ENCODE measurements around the gene OPA3.

The OPA3 gene

GRCh38 chr19:45560686-45561085, 23.9 kb downstream of the OPA3 start:
- DNase-seq: no peak

- no peak for DNase-seq
Measured at GRCh38 chr19:45560038-45560437, 24.6 kb downstream of the OPA3 start.

DNA sequence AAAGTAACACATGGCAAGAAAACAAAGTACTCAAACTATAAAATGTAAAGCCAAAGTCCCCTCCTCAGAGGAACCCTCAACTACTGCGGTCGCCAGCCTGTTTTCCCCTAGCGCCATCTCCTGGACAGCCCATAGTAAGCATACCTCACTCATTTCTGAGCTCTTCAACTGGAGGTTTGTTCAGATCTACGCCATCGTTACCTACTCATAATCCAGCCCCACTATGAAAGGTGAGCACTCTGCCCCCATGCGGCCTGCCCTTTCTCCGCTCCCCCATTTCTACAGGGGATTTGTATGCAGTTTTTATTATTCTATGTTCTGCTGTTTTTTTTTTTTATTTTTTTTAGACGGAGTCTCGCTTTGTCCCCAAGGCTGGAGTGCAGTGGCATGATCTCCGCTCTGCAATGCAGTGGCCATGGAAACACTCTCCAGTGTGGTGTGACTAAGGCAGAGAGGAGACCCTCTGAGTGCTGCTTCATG, 26.2 kb downstream of the OPA3 start:
- peak; percentile 54 for DNase-seq

- DNase-seq: no peak
Measured at GRCh38 chr19:45556835-45557234, 27.8 kb downstream of the OPA3 start.

DNA sequence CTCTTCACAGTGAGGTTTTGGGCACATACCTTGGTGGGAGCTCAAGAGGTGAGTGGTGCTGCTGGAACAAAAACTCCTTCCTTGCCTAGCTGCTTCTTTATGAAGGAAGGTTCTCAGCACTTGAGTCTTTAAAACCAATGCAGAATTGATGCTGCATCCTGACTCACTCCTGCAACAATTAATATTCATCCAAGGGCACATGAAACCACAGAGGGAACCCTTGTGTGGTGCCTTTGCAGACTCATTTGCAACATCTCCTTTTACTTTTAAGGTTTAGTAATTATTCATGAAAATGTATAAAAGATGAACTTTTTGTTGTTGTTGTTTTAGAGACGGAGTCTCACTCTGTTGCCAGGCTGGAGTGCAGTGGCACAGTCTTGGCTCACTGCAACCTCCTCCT, 30.1 kb downstream of the OPA3 start:
- no peak for DNase-seq

DNA sequence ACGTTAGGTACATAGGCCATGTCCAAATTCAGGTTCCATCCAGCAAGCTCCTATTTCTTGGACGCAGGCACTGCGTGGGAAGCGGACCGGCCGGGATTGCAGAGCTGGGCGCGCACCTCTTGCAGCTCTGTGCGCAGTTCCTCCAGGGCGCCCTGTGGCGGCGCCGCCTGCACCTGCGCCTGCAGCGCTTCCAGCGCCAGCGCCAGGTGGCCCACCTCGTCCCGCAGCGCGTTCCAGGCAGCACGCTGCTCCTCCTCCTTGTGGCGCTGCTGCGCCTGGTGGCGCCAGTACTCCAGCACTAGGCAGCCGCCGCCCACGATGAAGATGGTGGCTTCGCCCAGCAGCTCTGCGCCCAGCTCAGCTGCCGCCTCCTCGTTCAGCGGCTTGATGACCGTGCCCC, 31.1 kb downstream of the OPA3 start:
- no peak for DNase-seq

DNA sequence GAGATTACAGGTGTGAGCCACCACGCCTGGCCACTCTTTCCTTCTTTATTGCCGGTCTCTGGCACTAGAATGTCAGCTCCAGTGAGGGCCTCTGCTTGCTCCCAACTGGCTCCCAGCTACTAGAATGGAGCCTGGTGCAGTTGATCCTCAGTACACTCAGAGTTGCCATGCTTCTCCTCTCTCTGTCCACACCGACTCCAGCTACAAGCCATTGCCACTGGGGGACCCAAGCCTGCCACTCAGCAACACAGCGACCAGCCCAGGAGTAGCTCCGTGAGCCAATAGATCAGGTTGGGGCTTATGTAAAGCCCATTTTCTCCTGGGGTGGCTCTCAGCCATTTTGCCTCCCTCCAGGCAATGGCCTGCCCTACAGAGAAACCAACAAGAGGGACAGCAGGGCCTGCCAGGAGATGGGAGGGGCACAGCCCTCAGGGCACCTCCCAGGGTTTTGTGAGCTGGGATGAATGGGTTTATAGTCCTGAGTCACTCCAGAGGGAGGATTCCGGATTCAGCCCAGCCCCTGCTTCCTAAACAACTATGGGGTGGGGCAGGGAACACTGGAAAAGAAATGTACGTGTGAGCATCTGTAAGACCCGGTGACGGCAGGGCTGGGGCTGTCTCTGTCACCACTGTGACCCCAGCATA, 36.5 kb downstream of the OPA3 start:
- DNase-seq: no peak

GRCh38 chr19:45547211-45547770, 37.3 kb downstream of the OPA3 start:
- no peak for DNase-seq

- no peak for DNase-seq
Measured at GRCh38 chr19:45542234-45542668, 42.4 kb downstream of the OPA3 start.

GRCh38 chr19:45539459-45539858, 45.1 kb downstream of the OPA3 start:
- no peak for DNase-seq

GRCh38 chr19:45531349-45531748, 53.3 kb downstream of the OPA3 start:
- no peak for DNase-seq

DNA sequence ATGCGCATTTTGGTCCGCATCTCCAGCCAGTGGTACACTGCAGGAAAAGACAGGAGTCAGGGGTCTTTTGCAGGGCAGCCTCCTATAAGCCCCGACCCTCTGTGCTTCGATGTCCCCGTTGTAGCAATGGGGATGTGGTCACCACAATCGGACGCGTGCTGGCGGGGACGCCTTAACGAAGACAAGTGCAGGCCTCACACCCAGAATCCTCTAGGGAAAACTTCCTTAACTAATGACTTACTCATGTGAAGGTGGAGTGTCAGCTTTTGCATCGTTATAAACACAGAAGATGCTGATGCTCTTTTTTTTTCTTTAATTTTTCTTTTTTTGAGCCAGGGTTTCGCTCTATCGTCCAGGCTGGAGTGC, 55.2 kb downstream of the OPA3 start:
- no peak for DNase-seq

- DNase-seq: peak; percentile 25
Measured at GRCh38 chr19:45528744-45529419, 55.7 kb downstream of the OPA3 start.

DNA sequence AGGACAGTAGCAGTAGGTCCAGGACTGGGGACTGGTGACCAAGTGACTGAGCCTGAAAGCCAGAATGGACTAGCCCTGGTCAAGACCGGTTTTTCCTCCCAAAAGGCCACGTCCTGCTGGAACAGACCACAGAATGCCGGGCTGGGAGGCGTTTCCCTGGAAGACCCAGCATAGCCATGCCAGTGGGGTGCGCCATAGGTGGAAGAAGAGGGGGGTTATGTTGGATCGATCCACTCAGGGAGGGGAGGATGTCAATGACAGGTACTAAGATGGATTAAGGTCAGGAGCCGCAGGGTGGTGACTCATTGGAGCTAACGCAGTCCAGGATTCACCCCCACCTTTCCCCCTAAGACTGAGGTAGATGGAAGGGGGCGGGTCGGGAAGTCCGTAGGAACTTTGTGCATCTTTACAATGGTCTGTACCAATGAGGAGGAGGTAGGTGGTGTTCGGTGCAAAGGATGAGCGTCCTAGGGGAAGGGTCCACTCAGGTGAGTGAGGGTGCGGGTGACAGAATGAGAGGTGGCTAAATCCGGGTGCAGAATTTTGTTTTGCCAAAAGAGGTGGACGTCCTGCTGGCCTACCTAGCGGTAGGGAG, 56.4 kb downstream of the OPA3 start:
- DNase-seq: no peak

DNA sequence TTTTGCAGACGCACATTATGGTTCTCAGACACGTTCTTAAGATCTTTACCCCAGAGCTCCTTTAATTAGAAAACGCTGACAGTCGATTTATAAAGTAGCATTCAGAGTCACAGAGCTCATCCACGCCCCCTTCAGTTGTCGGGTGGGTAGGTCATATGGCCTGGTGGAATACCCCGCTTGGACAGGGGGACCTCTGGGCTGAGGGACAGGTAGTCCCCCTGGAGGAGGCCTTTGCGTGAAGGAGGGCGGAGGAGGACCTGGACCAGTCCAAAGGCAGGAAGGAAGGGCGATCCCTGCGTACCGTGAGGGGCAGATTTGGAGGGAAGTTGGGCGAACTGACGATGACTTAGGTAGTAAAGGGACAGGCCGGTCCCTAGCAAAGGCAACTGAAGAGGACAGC, 56.9 kb downstream of the OPA3 start:
- DNase-seq: no peak

- no peak for DNase-seq
Measured at GRCh38 chr19:45526971-45527370, 57.6 kb downstream of the OPA3 start.

DNA sequence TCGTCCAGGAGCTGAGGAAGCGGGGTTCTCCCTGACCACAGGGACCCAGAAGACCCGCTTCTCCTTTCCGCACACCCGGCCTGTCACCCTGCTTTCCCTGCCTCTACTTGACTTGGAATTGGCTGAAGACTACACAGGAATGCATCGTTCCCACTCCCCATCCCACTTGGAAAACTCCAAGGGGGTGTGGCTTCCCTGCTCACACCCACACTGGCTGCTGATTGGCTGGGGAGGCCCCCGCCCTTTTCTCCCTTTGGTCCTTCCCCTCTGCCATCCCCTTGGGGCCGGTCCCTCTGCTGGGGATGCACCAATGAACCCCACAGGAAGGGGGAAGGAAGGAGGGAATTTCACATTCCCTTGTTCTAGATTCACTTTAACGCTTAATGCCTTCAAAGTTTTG, 58.5 kb downstream of the OPA3 start:
- no peak for DNase-seq

- DNase-seq: no peak
Measured at GRCh38 chr19:45524575-45525129, 60.0 kb downstream of the OPA3 start.

DNA sequence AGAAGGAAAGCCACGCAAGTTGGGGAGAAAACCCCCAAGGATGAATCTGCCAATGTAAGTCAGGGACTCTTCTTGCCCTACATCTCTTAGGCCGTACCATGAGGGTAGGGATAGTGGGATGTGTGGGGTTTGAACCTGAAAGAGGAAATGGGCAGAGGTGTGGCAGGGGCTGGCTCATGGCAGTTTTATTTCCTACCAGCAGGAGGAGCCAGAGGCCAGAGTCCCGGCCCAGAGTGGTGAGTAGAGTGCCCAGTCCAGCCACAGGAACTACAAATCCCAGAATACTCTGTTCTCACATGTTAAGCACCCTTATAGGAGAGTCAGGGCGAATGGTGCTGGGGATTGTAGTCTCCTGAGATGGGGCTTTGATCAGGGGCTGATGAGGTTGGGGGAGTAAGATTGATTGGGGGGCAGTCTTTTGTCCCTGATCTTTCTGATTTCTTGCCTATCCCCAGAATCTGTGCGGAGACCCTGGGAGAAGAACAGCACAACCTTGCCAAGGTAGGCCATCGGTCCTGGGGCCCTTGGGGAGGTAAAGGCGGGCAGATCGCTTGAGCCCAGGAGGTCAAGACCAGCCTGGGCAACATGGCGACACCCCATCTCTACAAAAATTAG, 60.9 kb downstream of the OPA3 start:
- peak; percentile 65 for DNase-seq

DNA sequence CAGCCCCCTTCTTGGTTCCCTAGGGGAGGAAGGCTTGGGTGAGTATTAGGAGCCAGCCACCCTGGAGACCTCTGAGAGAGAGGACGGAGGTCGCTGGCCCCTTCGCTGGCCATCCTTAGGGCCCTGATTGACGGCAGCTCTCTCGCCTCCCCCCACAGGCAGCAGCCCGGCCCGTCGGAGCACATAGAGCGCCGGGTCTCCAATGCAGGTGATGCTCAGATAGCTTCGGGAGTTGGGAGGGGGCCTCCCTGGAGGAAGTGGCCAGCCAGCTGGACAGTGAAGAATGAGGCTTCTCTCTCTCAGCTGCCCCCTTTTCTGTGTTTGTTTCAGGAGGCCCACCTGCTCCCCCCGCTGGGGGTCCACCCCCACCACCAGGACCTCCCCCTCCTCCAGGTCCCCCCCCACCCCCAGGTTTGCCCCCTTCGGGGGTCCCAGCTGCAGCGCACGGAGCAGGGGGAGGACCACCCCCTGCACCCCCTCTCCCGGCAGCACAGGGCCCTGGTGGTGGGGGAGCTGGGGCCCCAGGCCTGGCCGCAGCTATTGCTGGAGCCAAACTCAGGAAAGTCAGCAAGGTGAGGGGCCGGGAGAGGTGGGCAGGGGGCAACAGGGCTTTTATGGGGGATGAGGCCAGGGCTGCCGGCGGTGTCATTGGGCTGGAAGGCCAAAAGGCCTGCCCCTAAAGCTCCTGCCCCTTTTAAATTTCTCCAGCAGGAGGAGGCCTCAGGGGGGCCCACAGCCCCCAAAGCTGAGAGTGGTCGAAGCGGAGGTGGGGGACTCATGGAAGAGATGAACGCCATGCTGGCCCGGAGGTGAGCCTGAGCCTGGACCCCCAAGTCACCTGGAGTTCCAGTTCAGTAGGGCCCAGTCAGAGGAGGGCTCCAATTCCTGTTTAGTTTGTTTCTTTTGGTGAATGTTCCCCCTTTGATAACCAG, 62.3 kb downstream of the OPA3 start:
- DNase-seq: no peak

GRCh38 chr19:45518469-45518826, 66.2 kb downstream of the OPA3 start:
- no peak for DNase-seq

Measured in stimulated activated CD4-positive, alpha-beta T cell treated with anti-CD3 and anti-CD28 coated beads, Interleukin-4, amount 100 ng/mL, for 1 hour (primary cell).